Fibroblast of the aortic adventitia (primary cell): ENCODE data around the gene NR1H4. TPM values are rescaled to one million over a fixed set of nuclear protein-coding genes. Genes with fewer than 3 reads are reported as not detected.

ENCODE experiments used
- DNase-seq: peaks from one replicate; pipeline ENCODE4 v3.0.0-alpha.2; 2010; ENCODE audit warnings: low read depth
- H3K4me3 ChIP-seq: 2 replicates; pipeline ENCODE4 v1.5.1; 2011; ENCODE audit warnings: low read depth, mild to moderate bottlenecking, control low read depth, low read length, moderate library complexity
- CTCF ChIP-seq: IDR thresholded peaks from 2 replicates; pipeline ENCODE4 v1.5.1; 2011; ENCODE audit warnings: mild to moderate bottlenecking, low read length, control low read depth, inconsistent platforms; ENCODE audit not compliant: insufficient read depth
- total RNA-seq: library from RNA; depleted of rRNA; stranded (reverse); fragments of >200 nt; gene quantifications from 2 replicates; pipeline ENCODE4 v1.2.3, GENCODE V29; 2012; ENCODE audit warnings: low replicate concordance

The NR1H4 gene
- total RNA-seq, 1 donor = not detected

DNA sequence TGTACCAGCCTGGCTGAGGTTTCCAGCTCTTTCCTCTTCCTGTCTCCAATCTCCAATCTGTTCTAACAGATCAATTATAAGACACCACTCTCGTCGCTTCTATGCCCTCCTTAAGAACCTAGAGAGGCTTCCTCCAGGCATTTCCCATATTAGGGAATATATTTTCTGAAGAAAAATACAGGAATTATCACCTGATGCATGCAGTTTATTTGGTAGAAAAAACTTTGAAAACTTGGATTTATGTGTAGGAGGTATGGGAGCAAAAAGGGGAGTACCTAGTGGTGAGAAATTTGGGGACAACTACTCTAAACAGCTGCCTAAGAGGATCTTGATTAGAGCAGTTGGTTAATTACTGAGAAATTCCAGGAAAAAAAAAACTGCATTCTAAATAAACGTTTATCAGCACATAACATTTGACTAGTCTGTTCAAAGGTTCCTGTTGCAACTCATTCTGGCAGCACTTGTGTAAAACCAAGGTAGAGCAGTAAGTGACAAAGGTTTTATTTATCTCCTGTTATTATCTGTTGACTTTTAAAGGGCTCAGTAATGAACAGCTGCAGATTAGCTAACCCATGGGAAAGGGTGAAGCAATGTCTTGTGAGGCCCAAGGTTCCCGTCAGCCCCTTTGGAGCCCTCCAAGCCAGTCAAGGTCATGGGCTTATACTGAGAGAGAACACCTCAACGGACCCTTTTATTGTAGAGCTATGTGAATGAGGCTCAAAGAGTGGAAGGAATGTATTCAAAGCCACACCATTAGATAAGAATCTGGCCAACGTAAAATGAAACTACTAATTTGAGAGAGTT lies 36.4 kb upstream of the NR1H4 start:
- TF ChIP-seq CTCF = no peak
- H3K4me3 ChIP-seq = no peak overlapping the region
- DNase-seq = no peak

GRCh38 chr12:100439797-100440196 lies 33.9 kb upstream of the NR1H4 start:
- no peak for DNase-seq
- no peak overlapping the region for H3K4me3 ChIP-seq
- no peak for TF ChIP-seq CTCF

DNA sequence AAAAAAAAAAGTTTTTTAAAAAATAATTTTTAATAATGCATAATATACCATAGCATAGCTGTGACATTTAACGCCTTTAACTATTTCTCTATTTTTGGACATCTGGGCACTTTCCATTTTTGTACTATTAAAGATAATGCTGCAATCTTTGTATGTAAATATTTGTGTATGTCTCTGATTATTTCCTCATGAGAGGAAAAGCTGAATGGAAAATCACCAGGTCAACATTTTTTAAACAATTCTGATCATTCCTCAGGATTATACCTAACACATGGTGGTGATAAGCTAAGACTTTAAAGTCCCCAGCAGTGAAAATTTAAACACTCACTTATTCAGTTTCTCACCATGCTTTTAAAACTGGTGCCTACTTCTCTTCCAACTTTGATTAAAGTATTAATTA lies 31.3 kb upstream of the NR1H4 start:
- no peak overlapping the region for H3K4me3 ChIP-seq
- no peak for TF ChIP-seq CTCF
- no peak for DNase-seq

- no peak overlapping the region for H3K4me3 ChIP-seq
- DNase-seq = no peak
- no peak for TF ChIP-seq CTCF
Observed at GRCh38 chr12:100443434-100443833, 30.2 kb upstream of the NR1H4 start.

DNA sequence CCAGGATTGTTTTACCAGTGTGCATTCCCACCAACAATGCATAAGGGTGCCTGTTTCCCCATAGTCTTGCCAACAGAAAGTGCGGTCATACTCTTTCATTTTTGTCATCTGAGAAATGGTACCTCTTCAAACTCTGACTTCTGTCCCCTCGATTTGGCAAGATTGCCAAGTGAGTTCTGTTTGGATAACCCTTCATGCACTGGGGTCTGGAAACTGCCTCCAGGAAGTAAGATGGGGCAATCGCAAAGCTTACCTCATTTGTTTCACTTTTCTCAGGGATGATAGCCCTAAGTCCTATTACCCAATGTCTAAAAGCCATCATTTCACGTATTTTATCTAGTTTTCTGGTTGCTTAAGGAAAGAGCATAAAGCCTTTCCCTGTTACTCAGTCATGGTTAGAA lies 28.6 kb upstream of the NR1H4 start:
- TF ChIP-seq CTCF = no peak
- no peak overlapping the region for H3K4me3 ChIP-seq
- DNase-seq = no peak

DNA sequence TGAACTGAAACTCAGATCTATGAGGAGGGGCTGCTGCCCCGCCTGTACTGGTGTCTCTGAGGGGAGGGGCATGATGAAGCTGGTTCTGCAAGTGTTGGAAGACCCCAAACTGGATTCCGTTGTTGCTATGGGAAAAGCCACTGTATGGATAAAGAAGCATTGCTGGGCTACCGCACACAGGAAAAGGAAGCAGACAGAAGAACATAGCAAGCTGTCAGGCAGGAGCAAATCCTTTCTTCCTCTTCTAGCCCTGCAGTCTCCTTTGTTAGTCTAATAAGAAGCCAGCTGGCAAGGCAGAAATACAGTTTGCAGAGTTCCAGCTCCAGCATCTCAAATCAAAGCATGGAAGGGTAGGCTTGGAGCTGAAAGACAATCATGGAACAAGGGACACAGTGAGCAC lies 26.3 kb upstream of the NR1H4 start:
- TF ChIP-seq CTCF = no peak
- H3K4me3 ChIP-seq = no peak overlapping the region
- no peak for DNase-seq

DNA sequence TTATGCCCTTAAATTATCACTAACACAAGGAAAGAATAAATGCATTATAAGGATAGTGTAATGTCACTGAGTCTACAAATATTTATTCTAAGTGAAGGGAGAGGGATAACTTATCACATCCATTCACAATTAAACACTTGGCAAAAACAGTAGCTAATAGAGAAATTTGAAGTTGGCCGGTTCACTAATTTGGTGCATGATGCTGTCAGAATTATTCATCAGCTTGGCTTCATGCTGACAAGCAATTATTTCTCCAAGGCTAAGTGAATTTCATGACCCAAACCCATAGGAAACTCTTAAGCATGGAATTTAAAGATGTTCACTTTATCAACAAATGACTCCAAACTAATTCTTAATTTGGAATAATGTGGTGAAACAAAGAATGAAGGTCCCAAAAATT lies 25.0 kb upstream of the NR1H4 start:
- TF ChIP-seq CTCF = no peak
- DNase-seq = no peak
- no peak overlapping the region for H3K4me3 ChIP-seq
